Measurements from ENCODE around the gene GNAQ.

GNAQ gene

DNA sequence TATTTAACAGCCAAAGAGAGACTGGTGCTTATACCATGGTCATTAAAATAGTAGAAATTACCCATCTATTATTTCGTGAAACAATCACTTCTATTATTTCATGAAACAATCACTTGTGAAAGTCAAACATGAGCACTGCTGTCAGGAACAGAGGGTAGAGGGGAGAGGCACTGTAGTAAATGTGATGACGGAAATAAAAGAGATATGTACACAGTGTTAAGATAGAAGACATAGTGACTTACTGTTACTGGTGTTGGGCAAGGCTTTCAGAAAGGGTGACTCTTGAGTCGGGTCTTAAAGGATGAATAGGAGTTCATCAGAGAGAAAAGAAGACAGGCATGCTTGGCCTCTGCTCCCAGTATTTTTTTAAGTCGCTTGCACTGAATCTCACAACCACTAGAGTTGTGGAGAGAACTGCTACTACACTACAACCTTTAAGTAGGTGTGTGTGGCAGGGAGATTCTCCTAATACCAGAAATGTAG lies 220.9 kb downstream of the GNAQ start:
- DNase-seq (ENCODE audit: low read depth): no peak

DNA sequence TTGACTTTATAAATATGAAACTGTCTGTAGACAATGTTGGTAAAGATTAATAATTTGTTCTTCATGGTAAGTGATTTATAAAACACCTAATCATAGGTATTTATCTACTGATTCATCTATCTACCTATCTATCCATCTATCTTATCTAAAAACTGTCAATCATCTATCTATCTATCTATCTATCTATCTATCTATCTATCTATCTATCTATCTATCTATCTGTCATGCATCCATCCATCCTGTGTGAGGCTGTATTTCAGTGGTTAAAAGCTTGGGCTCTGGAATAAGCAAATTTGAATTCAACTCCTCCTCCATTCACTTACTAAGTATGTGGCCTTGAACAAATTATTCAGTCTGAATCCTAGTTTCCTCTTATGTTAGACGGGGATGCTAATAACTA lies 221.6 kb downstream of the GNAQ start:
- DNase-seq (ENCODE audit: low read depth): no peak

DNA sequence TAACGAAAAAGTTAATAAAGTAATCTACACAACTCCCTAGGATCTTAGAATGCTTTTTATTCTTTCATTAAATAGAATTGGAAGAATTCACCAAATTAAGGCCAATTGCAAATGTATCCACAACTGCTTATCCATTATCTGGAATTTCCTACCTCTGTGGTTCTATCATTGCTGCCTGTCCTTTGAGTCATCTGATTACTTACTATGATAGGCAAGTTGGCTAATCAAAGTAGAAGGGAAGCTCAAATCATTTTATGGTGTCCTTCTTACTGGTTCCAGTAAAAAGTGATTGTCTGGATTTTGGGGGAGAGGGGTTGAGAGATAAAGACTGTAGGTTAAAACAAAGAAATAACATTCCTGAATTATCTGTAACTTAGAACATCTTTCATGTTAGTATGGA lies 222.1 kb downstream of the GNAQ start:
- DNase-seq (ENCODE audit: low read depth): no peak

DNA sequence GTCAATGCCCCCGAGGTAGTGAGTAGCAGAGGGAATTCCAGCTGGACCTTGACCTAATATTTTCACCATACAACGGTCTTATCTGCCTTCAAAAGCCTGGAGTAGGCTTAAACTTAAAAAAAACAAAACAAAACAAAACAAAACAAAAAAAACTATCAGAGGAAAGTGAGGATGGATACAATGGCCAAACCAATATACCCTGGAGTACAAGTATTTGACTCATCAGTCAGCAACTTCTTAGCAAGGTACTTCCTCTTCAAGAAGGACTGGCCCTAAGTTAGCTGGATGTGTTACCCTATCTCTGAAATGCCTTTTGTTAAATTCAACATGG lies 222.9 kb downstream of the GNAQ start:
- no peak for DNase-seq (ENCODE audit: low read depth)

DNA sequence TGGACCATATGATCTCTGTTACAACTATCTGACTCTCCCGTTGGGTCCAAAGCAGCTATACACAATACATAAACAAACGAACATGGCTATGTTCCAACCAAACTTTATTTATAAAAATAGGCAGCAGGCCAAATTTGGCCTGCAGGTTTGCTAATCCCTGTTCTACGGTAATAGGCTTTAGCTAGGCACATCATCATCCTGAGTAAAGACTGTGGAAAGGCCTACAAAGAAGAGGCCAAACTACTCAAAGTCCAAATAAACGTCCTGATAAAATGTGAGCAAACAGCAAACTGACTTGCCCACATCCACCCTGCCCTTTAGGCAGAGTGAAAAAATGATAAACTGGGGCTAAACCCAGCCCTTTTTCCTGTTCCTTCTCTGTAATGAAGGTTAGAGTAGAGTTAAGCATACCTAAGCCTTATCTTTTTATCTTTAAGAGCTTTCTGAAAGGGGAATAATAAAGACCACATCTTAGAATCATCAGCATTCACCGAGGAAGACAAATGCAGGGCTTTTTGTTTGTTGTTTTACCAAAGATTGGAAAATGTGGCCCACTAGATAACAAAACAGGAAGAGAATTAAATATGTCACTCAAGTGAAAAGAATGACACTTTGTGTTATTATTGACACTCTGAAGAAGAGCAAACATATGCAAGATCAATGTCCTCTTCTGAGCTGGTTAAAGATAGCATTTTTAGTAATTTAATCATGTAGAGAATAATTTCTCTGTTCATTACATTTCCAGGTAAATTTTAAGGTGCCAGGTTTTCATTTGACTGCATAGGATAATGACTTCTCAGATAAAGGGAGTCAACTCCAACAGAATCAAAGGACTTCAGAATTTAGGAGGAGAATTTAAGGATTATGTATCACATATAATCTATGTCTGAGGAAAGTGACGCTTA lies 223.5 kb downstream of the GNAQ start:
- DNase-seq (ENCODE audit: low read depth): no peak

DNA sequence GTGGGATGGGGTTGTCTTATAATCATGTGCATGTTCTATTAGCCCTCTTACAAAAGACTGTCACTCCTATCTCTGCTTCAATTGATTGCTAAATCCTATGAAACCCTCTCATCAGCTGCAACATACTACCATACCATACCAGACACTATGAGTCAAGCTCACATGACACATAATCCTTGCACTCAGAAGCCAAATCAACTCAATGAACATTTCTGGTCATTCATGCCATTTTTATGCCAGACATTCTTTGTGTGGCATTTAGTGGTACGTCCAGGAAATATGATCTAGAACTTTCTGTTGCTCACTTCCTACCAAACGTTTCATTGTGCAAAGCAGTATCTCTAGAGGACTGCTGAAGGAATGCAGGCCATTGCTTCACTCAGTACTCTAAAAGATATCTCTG lies 224.3 kb downstream of the GNAQ start:
- no peak for DNase-seq (ENCODE audit: low read depth)

DNA sequence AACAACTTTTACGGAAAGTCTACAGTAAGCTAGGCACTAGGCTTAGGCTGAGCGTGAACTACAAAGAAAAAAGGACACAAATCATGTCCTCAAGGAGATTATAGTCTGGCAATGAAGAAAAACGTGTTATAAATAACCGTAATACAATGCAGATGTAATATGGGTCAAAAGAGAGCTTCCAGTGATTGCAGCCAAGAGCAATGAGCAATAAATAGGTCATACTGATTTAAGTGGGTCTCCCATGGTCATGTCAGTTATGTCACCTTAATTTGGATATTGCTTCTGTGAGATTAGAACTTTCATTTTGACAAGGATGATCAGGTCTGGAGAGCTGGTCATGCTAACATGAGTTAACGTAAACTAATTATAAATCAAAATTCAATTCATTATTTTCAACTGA lies 224.9 kb downstream of the GNAQ start:
- DNase-seq (ENCODE audit: low read depth): no peak

DNA sequence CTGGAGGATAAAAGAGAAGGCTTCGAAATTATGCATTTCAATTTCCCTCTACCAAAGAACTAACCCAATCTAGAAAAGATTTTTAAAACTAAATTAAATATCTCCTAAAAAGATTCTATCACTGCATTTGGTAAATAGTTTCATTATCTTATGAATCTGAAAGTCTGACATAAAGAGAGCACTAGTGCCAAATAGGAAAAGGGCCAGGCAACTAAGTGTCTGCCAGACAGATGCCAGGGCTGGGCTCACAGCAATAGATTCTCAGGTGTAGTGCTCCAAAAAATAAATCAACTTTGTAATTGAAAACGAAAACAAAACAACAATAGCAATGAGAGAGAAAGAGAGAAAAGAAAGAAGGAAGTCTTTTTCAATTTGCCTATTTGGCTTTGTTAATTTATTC lies 225.8 kb downstream of the GNAQ start:
- DNase-seq (ENCODE audit: low read depth): no peak

DNA sequence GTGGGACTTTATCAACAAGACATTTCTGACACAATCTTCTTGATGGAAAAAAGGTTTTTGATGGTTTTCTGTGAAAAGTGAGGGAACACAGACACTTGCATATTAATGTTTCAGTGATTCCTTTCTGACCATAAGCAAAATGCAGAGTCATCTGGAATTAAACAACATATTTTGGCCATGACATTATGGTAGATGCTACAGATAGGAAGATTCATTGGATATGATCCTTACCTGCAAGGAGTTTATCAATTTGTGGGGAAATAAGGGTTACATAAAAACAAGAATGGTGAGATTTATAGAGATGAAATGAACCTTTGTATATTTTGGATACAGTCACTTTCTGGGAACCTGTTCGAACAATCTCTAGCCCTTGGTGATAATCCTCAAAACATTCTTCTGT lies 228.2 kb downstream of the GNAQ start:
- no peak for DNase-seq (ENCODE audit: low read depth)

DNA sequence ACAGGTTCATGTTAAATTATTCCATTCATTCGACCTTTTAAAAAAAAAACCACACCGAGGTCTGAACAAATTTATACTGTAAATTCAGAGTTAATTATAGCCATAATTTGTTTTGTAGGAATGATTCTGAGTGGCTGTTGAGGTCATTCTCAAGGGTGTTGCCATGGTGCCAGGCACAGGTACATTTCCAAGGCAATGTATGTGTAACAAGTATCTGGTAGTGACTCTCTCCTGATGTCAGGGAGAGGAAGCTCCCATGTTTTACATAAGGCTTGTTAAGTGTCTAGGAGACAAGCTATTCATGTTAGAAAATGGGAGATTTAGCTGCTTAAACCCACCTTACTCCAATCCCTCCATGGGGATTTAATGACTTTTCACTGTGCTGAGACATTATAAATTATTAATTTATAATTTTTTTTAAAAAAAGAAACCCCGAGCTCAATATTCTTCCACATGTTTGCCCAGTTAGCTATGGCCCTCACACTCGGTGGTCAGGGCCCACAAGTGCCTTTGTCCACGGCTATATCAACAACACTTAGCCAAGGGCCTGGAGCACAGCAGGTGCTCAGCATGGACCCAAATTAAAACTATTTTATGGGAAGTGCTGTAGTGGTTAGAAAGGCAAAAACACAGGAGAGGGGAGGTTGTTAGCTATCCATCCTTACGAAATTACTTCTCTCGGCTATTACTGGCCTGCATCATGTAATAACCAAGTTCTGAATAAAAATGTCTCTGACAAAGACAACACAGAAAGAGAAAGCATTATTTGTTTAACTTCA lies 228.9 kb downstream of the GNAQ start:
- DNase-seq (ENCODE audit: low read depth): no peak

DNA sequence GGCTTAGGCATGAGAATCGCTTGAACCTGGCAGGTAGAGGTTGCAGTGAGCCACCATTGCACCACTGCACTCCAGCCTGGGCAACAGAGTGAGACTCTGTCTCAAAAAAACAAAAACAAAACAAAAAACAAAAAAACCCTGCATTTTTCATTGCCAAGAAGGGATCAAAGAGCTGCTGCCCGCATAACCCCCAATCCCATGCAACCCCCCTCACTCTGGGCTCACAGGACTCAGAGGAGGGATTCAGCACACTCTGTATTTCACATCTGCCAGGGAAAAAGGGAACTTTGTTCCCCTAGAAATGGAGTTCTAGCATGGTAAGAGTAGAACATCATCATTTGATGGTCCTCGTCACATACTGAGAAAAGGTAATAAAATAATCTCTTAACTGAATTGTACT lies 229.5 kb downstream of the GNAQ start:
- no peak for DNase-seq (ENCODE audit: low read depth)

DNA sequence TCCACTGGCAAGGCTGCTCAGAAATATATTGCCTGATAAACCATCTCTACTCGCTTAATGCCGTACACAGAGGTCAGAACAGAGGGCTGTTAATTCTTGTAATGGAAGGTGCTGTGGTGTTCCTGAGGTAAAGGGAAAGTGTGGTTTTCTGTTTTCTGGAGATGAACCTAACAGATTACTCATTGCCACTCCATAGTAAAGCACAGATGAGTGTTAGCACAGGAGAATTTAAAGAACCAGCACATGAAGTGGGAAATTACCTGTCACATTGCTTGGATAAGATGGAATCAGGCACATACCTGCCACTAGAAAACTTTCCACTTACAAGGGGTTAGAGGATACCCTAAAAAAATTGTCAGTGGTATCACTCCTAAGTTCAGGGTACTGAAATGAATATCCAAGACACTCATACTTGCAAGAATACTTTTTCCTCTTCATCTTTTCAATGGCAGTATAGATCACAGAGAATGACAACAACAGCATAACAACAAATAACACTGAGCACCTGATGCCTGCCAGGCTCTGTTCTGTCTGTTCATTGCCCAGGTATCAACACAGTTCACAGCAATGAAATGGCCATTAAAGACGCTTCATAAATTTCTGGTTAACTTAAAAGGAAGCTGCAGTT lies 230.6 kb downstream of the GNAQ start:
- no peak for DNase-seq (ENCODE audit: low read depth)

DNA sequence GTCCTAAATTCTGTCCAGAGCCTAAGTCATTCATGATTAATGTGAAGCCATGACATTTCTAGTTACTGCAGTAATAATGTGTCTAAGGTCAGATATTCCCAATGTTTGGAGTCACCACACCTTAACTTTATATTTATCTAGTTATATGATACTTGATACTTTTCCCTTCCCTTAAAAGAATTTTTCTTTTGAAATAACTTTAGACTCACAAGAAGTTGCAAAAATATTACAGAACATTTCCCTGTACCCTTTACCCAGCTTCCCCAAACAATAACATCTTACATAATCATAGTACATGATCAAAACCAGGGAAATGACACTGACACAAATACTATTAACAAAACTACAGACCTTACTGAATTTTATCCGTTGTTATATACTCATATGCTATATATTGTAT lies 233.5 kb downstream of the GNAQ start:
- DNase-seq (ENCODE audit: low read depth): no peak

DNA sequence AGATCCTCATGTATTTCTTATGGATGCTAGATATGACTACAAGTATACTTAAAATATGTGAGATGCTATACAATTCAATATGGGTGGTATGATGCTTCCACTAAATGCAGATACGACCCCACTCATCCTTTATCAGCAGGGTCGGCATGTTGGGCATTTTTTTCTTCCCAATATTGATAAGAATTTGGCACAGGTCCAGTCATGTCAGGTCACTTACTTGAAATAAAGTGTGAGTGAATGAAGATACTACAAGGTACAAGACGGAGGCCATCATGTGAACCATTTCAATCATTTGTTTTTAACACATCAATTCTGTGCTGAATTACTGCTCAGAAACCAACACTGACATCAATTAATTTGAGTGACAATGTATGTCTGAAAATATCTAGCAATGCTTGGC lies 236.6 kb downstream of the GNAQ start:
- no peak for DNase-seq (ENCODE audit: low read depth)

DNA sequence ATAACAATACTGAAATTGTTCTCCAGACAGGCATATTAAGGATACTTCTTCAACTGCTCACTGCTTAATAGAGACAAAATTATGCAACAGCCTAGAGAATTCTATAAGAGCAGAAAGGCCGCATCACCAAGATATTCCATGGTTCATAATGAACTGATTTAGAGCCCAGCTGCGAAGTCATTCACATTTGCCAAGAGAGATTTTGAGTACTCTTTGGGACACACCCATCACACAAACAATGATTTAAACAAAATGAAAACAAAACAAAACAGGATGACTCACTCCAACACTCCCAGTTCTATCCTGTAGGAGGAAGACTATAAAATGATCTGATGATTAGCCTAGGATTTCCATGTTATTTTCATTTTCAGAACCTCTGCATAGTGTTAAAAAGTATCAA lies 237.8 kb downstream of the GNAQ start:
- no peak for DNase-seq (ENCODE audit: low read depth)

DNA sequence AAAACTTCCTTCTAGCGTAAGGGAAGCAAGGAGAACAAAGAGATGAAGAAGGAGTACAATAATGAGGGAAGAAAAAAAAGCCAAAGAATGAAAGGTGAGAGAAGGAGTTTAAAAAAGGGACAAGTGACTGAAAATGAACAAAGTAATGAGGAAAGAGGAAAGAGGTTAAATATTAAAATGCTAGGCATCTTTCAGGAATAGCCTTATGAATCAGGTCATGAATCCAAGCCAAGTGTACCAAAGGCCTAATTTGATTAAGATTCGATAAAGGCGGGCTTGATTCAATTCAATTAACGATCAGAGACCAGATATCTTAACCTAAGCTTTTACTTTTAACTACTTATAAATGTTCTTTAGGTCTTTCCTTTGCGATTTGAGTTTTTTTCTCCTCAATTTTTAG lies 241.7 kb downstream of the GNAQ start:
- DNase-seq (ENCODE audit: low read depth): no peak

DNA sequence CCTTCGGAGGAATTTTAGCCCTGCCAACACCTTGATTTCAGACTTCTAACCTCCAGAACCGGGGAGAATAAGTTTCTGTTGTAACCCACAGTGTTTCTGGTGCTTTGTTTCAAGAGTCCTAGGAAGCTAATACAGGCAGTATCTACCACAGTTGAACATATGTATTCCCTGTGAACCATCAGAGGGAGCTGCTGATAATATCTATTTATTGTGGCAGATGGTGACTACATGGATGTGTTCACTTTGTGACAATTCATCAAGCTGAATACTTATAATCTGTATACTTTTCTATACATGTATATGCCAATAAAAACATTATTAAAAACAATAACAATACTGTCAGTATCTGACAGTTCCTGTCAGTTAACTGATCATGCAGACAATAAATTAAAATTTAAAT lies 246.3 kb downstream of the GNAQ start:
- no peak for DNase-seq (ENCODE audit: low read depth)

DNA sequence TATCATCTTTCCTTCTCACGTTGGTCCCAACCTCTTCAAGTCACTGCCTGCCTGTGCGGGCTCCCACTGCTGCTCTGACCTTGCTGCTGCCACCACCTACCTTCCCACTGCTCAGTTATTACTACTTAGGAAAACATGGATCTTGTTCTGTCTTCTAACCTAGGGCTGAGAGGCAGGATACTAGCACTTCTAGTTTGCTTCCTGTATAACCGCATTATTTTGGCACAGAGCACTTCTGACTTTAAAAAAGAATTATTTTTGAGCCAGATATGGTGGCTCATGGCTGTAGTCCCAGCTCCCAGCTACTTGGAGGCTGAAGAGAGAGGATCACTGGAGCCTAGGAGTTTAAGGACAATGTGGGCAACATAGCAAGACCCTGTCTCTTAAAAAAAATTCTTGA lies 248.1 kb downstream of the GNAQ start:
- no peak for DNase-seq (ENCODE audit: low read depth)

DNA sequence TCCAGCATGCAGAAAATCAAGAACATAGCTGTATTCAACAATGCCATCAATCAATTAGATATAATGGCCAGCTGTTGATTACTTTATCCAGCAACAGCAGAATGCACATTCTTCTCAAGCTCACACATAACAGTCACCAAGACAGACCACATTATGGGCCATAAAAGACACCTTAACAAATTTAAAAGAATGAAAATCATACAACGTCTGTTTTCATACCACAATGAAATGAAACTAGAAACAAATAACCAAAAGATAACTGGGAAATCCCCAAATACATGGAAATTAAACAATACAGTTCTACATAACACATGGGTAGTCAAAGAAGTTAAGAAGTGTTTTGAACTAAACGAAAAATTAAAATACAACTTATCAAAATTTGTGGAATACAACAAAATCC lies 252.6 kb downstream of the GNAQ start:
- no peak for DNase-seq (ENCODE audit: low read depth)

DNA sequence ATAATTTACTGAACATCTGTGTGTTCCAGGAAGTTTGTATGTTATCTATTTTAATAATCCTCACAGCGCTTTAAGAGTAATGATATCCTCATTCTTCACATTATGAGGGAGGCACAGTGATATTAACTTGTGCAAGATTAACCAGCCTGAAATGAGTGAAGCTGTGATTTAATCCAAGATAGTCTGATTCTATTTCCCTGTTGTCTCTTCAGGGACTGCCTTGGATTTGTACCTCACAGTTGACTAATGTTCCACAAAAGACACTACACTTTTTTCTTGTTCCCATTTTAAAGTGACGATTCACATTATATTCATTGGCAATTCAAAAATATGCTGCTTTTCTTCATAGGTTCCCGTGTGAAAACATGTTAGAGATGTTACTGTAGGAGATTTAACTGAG lies 258.2 kb downstream of the GNAQ start:
- DNase-seq (ENCODE audit: low read depth): no peak

DNA sequence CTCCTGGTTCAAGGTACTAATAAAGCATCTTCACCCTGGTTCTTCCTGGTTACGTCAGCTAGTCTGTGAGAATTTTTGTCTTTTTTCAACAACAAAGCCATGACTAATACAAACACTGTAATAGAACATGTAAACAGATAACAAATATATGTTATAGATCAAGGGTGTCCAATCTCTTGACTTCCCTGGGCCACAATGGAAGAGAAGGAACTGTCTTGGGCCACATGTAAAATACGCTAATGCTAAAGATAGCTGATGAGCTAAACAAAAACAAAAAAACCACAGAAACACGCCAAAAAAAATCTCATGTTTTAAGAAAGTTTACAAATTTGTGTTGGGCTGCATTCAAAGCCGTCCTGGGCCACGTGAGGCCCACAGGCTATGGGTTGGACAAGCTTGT lies 259.0 kb downstream of the GNAQ start:
- no peak for DNase-seq (ENCODE audit: low read depth)

DNA sequence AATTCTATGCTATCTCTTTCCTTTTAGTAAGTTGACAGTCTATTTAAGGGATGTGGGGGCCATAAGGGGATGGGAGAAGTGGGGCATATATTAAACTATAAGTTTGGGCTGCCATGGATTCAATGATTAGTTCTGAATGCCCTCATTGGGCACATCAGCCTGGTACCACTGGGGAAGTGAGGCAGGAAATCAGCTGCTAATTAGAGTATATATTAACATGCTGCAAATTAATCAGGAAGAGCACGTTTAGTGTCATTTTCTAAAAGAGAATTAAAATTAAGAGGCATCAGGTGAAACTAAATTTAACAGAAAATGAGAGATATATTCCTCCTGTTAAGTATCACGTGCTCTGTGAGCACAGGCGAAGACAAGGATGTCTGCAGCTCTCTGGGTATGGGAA lies 260.4 kb downstream of the GNAQ start:
- DNase-seq (ENCODE audit: low read depth): no peak

DNA sequence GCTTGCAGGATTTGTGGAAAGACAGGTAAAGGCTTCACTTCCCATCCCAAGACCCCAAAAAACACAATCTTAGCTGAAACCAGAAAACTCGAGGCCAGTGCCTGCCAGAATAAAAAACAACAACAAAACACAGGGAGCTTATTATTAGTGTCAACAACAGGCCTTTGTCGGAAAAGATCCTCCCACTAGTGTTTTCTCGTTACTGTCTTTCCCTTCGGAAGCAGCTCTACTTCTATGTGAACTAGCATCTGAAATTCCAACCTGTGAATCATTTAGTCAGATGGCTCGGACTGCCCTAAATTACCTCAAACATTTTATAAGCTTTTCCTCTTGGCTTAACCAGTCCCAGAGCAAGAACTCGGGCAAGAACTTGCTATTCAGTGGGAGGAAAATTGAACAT lies 261.3 kb downstream of the GNAQ start:
- no peak for DNase-seq (ENCODE audit: low read depth)
